Measurements from ENCODE around the gene ERC2.

- TF ChIP-seq CTCF (conservative IDR thresholded peaks at IDR 0.05; ENCODE audit: low read depth, low read length) = no peak
- no peak for TF ChIP-seq EZH2 (IDR thresholded peaks at IDR 0.05; ENCODE audit: borderline replicate concordance, low read depth, low read length, poor library complexity, severe bottlenecking)
These were observed 825.0 kb downstream of the ERC2 start for GRCh38 chr3:55643283-55643682.

All from A673 (cell line).